ENCODE data around the gene RAPGEF4. TPM values are rescaled to one million over a fixed set of nuclear protein-coding genes. Genes with fewer than 3 reads are reported as not detected.

RAPGEF4 gene
- total RNA-seq, 4 donors from 2014 or later, result 3.7 to 8.9 (median 5.2) TPM

GRCh38 chr2:172969609-172970008 is 234.0 kb downstream of the RAPGEF4 start:
- H3K36me3 ChIP-seq, result peaks cover 0 to 6% (median 0%) of the 10 kb centered on the region in 4 donors
- no peak for DNase-seq (ENCODE audit: extremely low spot score)
- TF ChIP-seq CTCF (IDR thresholded peaks at IDR 0.05), result no peak
- TF ChIP-seq POLR2A (IDR thresholded peaks at IDR 0.05; ENCODE audit: low read depth), result no peak
- no peak for TF ChIP-seq EP300 (IDR thresholded peaks at IDR 0.05)
- TF ChIP-seq POLR2AphosphoS5 (IDR thresholded peaks at IDR 0.05), result no peak
- no peaks in the 10 kb centered on the region for H3K9me3 ChIP-seq
- WGBS, result 93% methylated on average over 3 of the region's 3 CpGs
- no peaks in the 10 kb centered on the region for H3K27me3 ChIP-seq
- intact Hi-C loops (cut with DNase I), result no loop called here
- H3K27ac ChIP-seq (replicated peaks in 1 of 4), result no peak overlapping the region
- peaks cover 27 to 44% (median 34%) of the 10 kb centered on the region in 4 donors for H3K4me1 ChIP-seq
- H3K4me3 ChIP-seq, result no peak overlapping the region

- WGBS, result 55% methylated on average over 4 of the region's 4 CpGs
- Histone ChIP-seq H3K27me3 (no peaks in the 10 kb centered on the region), H3K27ac (replicated peaks in 1 of 4) (no peak overlapping the region), H3K9me3 (no peaks in the 10 kb centered on the region), H3K36me3 (peaks cover 0 to 6% (median 0%) of the 10 kb centered on the region in 4 donors), H3K4me1 (peaks cover 27 to 44% (median 34%) of the 10 kb centered on the region in 4 donors), H3K4me3 (no peak overlapping the region)
- intact Hi-C loops (cut with DNase I), result no loop called here
- TF ChIP-seq CTCF (IDR thresholded peaks at IDR 0.05), result no peak
- no peak for TF ChIP-seq EP300 (IDR thresholded peaks at IDR 0.05)
- TF ChIP-seq POLR2AphosphoS5 (IDR thresholded peaks at IDR 0.05), result no peak
- TF ChIP-seq POLR2A (IDR thresholded peaks at IDR 0.05; ENCODE audit: low read depth), result no peak
- no peak for DNase-seq (ENCODE audit: extremely low spot score)
These were observed 235.0 kb downstream of the RAPGEF4 start for GRCh38 chr2:172970660-172971059.

GRCh38 chr2:172972005-172972619 is 236.5 kb downstream of the RAPGEF4 start:
- intact Hi-C loops (cut with DNase I), result no loop called here
- H3K9me3 ChIP-seq, result no peaks in the 10 kb centered on the region

GRCh38 chr2:172974762-172975161 is 239.1 kb downstream of the RAPGEF4 start:
- WGBS, result 95% methylated on average over 4 of the region's 4 CpGs
- no peaks in the 10 kb centered on the region for H3K27me3 ChIP-seq
- no peak overlapping the region for H3K27ac ChIP-seq (replicated peaks in 1 of 4)
- no peak for TF ChIP-seq CTCF (IDR thresholded peaks at IDR 0.05)
- no peak for TF ChIP-seq POLR2AphosphoS5 (IDR thresholded peaks at IDR 0.05)
- no peak for TF ChIP-seq EP300 (IDR thresholded peaks at IDR 0.05)
- TF ChIP-seq POLR2A (IDR thresholded peaks at IDR 0.05; ENCODE audit: low read depth), result no peak
- H3K36me3 ChIP-seq, result peaks cover 0 to 6% (median 0%) of the 10 kb centered on the region in 4 donors
- intact Hi-C loops (cut with DNase I), result no loop called here
- no peak for DNase-seq (ENCODE audit: extremely low spot score)
- peaks cover 0 to 34% (median 20%) of the 10 kb centered on the region in 4 donors for H3K4me1 ChIP-seq
- no peak overlapping the region for H3K4me3 ChIP-seq
- no peaks in the 10 kb centered on the region for H3K9me3 ChIP-seq

More at GRCh38 chr2:172972005-172972619, 236.5 kb downstream of the RAPGEF4 start:
- DNase-seq (ENCODE audit: extremely low spot score), result no peak
- TF ChIP-seq POLR2AphosphoS5 (IDR thresholded peaks at IDR 0.05), result no peak
- peak; percentile 49 to 68 (median 59) for TF ChIP-seq CTCF (IDR thresholded peaks at IDR 0.05)
- Histone ChIP-seq H3K36me3 (peaks cover 0 to 6% (median 0%) of the 10 kb centered on the region in 4 donors), H3K27ac (replicated peaks in 1 of 4) (no peak overlapping the region), H3K27me3 (no peaks in the 10 kb centered on the region), H3K4me1 (peaks cover 23 to 40% (median 28%) of the 10 kb centered on the region in 4 donors), H3K4me3 (no peak overlapping the region)
- WGBS, result 66% methylated on average over 12 of the region's 12 CpGs

GRCh38 chr2:172976116-172976515 is 240.5 kb downstream of the RAPGEF4 start:
- TF ChIP-seq CTCF (IDR thresholded peaks at IDR 0.05), result no peak
- no peak for TF ChIP-seq POLR2AphosphoS5 (IDR thresholded peaks at IDR 0.05)
- TF ChIP-seq POLR2A (IDR thresholded peaks at IDR 0.05; ENCODE audit: low read depth), result no peak
- no peak for TF ChIP-seq EP300 (IDR thresholded peaks at IDR 0.05)
- Histone ChIP-seq H3K27me3 (no peaks in the 10 kb centered on the region), H3K4me1 (peaks cover 0 to 22% (median 10%) of the 10 kb centered on the region in 4 donors), H3K27ac (replicated peaks in 1 of 4) (no peak overlapping the region), H3K36me3 (peaks cover 0 to 6% (median 0%) of the 10 kb centered on the region in 4 donors), H3K4me3 (no peak overlapping the region), H3K9me3 (no peaks in the 10 kb centered on the region)
- WGBS, result 74% methylated on average over 4 of the region's 4 CpGs
- DNase-seq (ENCODE audit: extremely low spot score), result no peak
- intact Hi-C loops (cut with DNase I), result no loop called here

All from esophagus muscularis mucosa (tissue), 4 donors.